GM19467 (cell line): ENCODE results near the gene BCAS4.
"Not testable (repeated sequence)": the region's sequence is repeated elsewhere in the genome, so short reads cannot be mapped to it uniquely, and the experiment has no call there.

Experiments used
- ATAC-seq: cut with Tn5 transposase; IDR thresholded peaks from one replicate; pipeline ENCODE4 v1.9.1; 2021; ENCODE audit warnings: mild to moderate bottlenecking, moderate library complexity; ENCODE audit not compliant: unreplicated experiment

The BCAS4 gene

GRCh38 chr20:50769551-50770085 is 25.2 kb upstream of the BCAS4 start:
- not testable (repeated sequence) for ATAC-seq

- ATAC-seq: not testable (repeated sequence)
These were observed 23.3 kb upstream of the BCAS4 start for GRCh38 chr20:50771419-50772080.

GRCh38 chr20:50772420-50773185 is 22.3 kb upstream of the BCAS4 start:
- ATAC-seq: no peak

GRCh38 chr20:50774515-50774914 is 20.3 kb upstream of the BCAS4 start:
- ATAC-seq: no peak

GRCh38 chr20:50776122-50776817 is 18.6 kb upstream of the BCAS4 start:
- no peak for ATAC-seq

GRCh38 chr20:50777373-50777772 is 17.5 kb upstream of the BCAS4 start:
- no peak for ATAC-seq

- ATAC-seq: not testable (repeated sequence)
These were observed 15.9 kb upstream of the BCAS4 start for GRCh38 chr20:50778994-50779393.

GRCh38 chr20:50783390-50783789 is 11.5 kb upstream of the BCAS4 start:
- no peak for ATAC-seq

GRCh38 chr20:50783903-50784302 is 11.0 kb upstream of the BCAS4 start:
- no peak for ATAC-seq

GRCh38 chr20:50784464-50784863 is 10.4 kb upstream of the BCAS4 start:
- ATAC-seq: no peak

- no peak for ATAC-seq
These were observed 8.2 kb upstream of the BCAS4 start for GRCh38 chr20:50786703-50787102.

- ATAC-seq: no peak
These were observed 7.7 kb upstream of the BCAS4 start for GRCh38 chr20:50787181-50787580.

- no peak for ATAC-seq
These were observed 6.5 kb upstream of the BCAS4 start for GRCh38 chr20:50788045-50788991.

- no peak for ATAC-seq
These were observed 4.8 kb upstream of the BCAS4 start for GRCh38 chr20:50789968-50790650.

- peak; percentile 46 for ATAC-seq
These were observed 4.1 kb upstream of the BCAS4 start for GRCh38 chr20:50790651-50791277.

- no peak for ATAC-seq
These were observed 1.9 kb upstream of the BCAS4 start for GRCh38 chr20:50792708-50793574.

- ATAC-seq: not testable (repeated sequence)
These were observed 1.3 kb upstream of the BCAS4 start for GRCh38 chr20:50793575-50794016.

GRCh38 chr20:50794181-50794845 is 548 bp upstream of the BCAS4 start:
- peak; percentile 7 for ATAC-seq
